ENCODE data around the gene BTBD3. TPM values are rescaled to one million over a fixed set of nuclear protein-coding genes. Genes with fewer than 3 reads are reported as not detected.

The BTBD3 gene
- total and polyA plus RNA-seq, 4 donors = 3.0 to 13.1 (median 8.4) TPM

DNA sequence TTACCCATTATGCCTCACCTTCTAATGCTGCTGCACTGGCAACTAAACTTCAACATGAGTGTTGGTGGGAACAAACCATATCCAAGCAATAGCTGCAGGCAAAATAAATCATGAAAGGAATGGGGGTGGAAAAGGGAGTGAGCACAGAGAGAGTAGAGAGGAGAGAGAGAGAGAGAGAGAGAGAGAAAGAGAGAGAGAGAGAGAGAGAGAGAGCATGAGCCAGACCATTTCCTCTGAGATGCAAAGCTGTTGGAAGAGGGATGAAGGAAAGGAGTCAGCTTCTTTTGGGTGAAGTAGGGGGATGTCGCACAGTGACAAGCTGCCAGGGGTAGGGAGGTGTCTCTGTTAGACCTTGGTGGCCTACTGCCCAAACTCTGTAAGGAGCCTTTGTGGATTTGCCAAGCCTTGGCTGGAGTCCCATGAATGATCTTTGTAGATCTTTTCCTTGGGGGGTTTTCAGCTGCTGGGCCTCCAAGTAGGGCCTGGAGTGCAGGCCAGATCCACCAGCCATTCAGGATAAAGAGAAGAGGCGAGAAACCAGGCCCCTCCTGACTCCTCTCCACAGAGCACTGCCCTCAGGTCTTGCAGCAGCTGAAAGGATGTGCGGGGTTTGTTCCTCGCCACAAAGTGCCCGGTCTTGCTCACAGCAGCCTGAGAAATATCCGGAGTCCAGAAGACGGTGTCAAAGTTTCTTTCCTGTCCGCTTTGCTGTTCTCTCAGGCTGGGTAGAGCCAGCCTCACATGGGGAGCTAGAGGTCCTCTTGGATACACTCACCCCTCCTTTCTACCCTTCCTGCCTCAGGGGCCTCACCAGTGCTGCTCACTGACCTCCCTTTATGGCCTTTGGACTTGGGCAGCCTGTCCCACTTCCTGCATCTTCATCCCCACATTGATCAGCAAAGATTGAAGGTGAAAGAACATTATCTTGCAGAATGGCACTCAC lies 17.8 kb downstream of the BTBD3 start:
- TF ChIP-seq, protein P1, sequence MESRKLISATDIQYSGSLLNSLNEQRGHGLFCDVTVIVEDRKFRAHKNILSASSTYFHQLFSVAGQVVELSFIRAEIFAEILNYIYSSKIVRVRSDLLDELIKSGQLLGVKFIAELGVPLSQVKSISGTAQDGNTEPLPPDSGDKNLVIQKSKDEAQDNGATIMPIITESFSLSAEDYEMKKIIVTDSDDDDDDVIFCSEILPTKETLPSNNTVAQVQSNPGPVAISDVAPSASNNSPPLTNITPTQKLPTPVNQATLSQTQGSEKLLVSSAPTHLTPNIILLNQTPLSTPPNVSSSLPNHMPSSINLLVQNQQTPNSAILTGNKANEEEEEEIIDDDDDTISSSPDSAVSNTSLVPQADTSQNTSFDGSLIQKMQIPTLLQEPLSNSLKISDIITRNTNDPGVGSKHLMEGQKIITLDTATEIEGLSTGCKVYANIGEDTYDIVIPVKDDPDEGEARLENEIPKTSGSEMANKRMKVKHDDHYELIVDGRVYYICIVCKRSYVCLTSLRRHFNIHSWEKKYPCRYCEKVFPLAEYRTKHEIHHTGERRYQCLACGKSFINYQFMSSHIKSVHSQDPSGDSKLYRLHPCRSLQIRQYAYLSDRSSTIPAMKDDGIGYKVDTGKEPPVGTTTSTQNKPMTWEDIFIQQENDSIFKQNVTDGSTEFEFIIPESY (IDR thresholded peaks at IDR 0.05) = no peak
- TF ChIP-seq FOXA1 (IDR thresholded peaks at IDR 0.05) = no peak
- no peak for TF ChIP-seq JUND (IDR thresholded peaks at IDR 0.05)
- TF ChIP-seq EGR1 (IDR thresholded peaks at IDR 0.05; ENCODE audit: low read depth in 2 of 2) = no peak
- TF ChIP-seq, protein P2, sequence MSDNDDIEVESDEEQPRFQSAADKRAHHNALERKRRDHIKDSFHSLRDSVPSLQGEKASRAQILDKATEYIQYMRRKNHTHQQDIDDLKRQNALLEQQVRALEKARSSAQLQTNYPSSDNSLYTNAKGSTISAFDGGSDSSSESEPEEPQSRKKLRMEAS (IDR thresholded peaks at IDR 0.05) = no peak
- TF ChIP-seq CTCF (IDR thresholded peaks at IDR 0.05; ENCODE audit: low read depth, low read length, missing input control) = no peak
- no peak for TF ChIP-seq HNF4G (IDR thresholded peaks at IDR 0.05)
- TF ChIP-seq RXRA (IDR thresholded peaks at IDR 0.05) = no peak
- no peak for TF ChIP-seq ATF3 (IDR thresholded peaks at IDR 0.05)
- no peak for TF ChIP-seq GABPA (IDR thresholded peaks at IDR 0.05 in 1 of 2, conservative IDR thresholded peaks at IDR 0.05 in 1 of 2)
- TF ChIP-seq REST (IDR thresholded peaks at IDR 0.05) = no peak
- no peak for TF ChIP-seq FOXA2 (IDR thresholded peaks at IDR 0.05)
- TF ChIP-seq TAF1 (conservative IDR thresholded peaks at IDR 0.05) = no peak
- no peak for TF ChIP-seq YY1 (IDR thresholded peaks at IDR 0.05)
- TF ChIP-seq SP1 (IDR thresholded peaks at IDR 0.05) = no peak
- no peak for TF ChIP-seq HNF4A (conservative IDR thresholded peaks at IDR 0.05)
- no peak for TF ChIP-seq RAD21 (IDR thresholded peaks at IDR 0.05)
- TF ChIP-seq NR2F2 (IDR thresholded peaks at IDR 0.05) = no peak
- Histone ChIP-seq H3K27ac (ENCODE audit: low read depth in 1 of 2, low read length in 2 of 2) (no peak overlapping the region), H3K9me3 (ENCODE audit: control insufficient read depth in 4 of 4, low read length in 3 of 4) (no peaks in the 10 kb centered on the region), H3K27me3 (ENCODE audit: control insufficient read depth in 4 of 4, insufficient read depth in 4 of 4, low read length in 3 of 4) (no peaks in the 10 kb centered on the region), H3K4me3 (ENCODE audit: low read depth in 1 of 3, low read length in 3 of 3) (no peak overlapping the region), H3K4me1 (ENCODE audit: control insufficient read depth in 4 of 4, insufficient read depth in 4 of 4, low read length in 3 of 4) (no peaks in the 10 kb centered on the region), H3K9ac (ENCODE audit: low read depth in 1 of 2, low read length in 2 of 2) (no peak overlapping the region), H3K36me3 (ENCODE audit: control insufficient read depth in 4 of 4, insufficient read depth in 3 of 4, low read depth in 1 of 4, low read length in 3 of 4) (no peaks in the 10 kb centered on the region)
- DNase-seq (ENCODE audit: low spot score) = no peak
- WGBS = 77% methylated on average over 8 of the region's 8 CpGs

All from liver (tissue), 9 donors.